GM13976 (cell line): ENCODE measurements around the gene CYP2W1.

Source experiments
- DNase-seq: peaks from one replicate; pipeline ENCODE4 v3.0.0; 2012; ENCODE audit warnings: low spot score
- CTCF ChIP-seq: IDR thresholded peaks from 2 replicates; pipeline ENCODE4 v1.5.1; 2012; ENCODE audit warnings: borderline replicate concordance, mild to moderate bottlenecking; ENCODE audit not compliant: insufficient read depth; ENCODE audit errors: extremely low read depth, missing control alignments, control extremely low read depth
- in situ Hi-C: fragments of 300-500 bp; cut with MboI; formaldehyde crosslinking; loops from one replicate; pipeline ENCODE4 v1.12.0; 2022; ENCODE audit warnings: low sequenced_read_pairs, mixed read lengths, inconsistent platforms; ENCODE audit not compliant: unreplicated experiment

Gene CYP2W1

GRCh38 chr7:991729-992656 lies 9.0 kb downstream of the CYP2W1 start:
- in situ Hi-C loops = loop anchor here (10.0 kb wide), 2 partner anchors 93 to 183 kb away; partner anchors contain the start of gene GPER1
- TF ChIP-seq CTCF = no peak
- no peak for DNase-seq

- in situ Hi-C loops = loop anchor here (10.0 kb wide), 2 partner anchors 92 to 182 kb away; partner anchors contain the start of gene GPER1
- TF ChIP-seq CTCF = peak; percentile 100
- DNase-seq = peak; percentile 94
Measured at GRCh38 chr7:992709-993607, 10.0 kb downstream of the CYP2W1 start.

GRCh38 chr7:994592-995308 lies 11.8 kb downstream of the CYP2W1 start:
- DNase-seq = no peak
- in situ Hi-C loops = loop anchor here (10.0 kb wide), 2 partner anchors 90 to 180 kb away; partner anchors contain the start of gene GPER1
- no peak for TF ChIP-seq CTCF

- no peak for TF ChIP-seq CTCF
- no peak for DNase-seq
- in situ Hi-C loops = loop anchor here (10.0 kb wide), 2 partner anchors 89 to 179 kb away; partner anchors contain the start of gene GPER1
Measured at GRCh38 chr7:995571-995970, 12.6 kb downstream of the CYP2W1 start.

GRCh38 chr7:996079-996872 lies 13.3 kb downstream of the CYP2W1 start:
- in situ Hi-C loops = loop anchor here (10.0 kb wide), 2 partner anchors 89 to 179 kb away; partner anchors contain the start of gene GPER1
- TF ChIP-seq CTCF = no peak
- no peak for DNase-seq
